HG02973 (cell line): ENCODE measurements around the gene MUC4.
"Not testable (repeated sequence)": the region's sequence is repeated elsewhere in the genome, so short reads cannot be mapped to it uniquely, and the experiment has no call there.

ENCODE experiments used
- ATAC-seq: cut with Tn5 transposase; IDR thresholded peaks from one replicate; pipeline ENCODE4 v1.9.1; 2021; ENCODE audit warnings: moderate library complexity; ENCODE audit not compliant: unreplicated experiment

Gene MUC4

GRCh38 chr3:195750797-195751520 lies 60.8 kb downstream of the MUC4 start:
- no peak for ATAC-seq

DNA sequence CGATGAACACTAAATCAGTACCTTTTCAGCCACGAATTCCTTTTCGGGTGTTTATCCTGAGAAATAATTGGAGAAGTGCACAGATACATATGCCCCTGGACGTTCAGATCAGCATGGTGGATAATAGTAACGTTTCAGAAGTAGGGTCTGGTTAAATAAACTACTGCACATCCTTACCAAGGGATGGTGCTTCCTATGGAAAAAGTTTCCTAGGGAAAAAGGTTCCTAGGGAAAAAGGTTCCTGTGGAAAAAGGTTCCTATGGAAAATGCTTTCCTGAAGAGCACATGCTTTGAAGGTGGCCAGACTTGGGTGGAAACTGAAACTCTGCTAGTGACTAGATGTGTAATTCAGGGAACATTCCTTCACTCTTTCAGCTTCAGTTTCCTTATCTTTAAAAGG lies 62.6 kb downstream of the MUC4 start:
- not testable (repeated sequence) for ATAC-seq

GRCh38 chr3:195748661-195749060 lies 63.1 kb downstream of the MUC4 start:
- no peak for ATAC-seq

GRCh38 chr3:195746751-195747150 lies 65.0 kb downstream of the MUC4 start:
- ATAC-seq, result no peak

DNA sequence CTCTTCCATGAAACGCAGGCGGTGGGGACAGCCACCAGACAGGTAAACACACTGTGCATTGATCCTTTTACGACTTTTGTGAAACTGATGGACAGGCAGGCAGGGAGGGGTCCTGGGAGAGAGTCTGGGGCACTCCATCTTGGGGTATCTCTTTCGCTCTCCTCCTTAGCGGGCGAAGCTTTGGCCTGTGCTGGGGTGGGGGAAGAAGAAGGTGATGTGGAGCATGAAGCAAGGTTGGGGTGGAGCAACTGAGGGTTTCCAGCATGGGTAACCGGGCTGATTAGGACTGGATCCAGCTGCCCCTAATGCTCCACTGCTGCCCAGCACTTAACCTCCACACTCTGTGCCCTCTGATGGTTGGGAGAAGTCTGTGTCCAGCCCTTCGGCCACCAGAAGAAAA lies 65.4 kb downstream of the MUC4 start:
- no peak for ATAC-seq

DNA sequence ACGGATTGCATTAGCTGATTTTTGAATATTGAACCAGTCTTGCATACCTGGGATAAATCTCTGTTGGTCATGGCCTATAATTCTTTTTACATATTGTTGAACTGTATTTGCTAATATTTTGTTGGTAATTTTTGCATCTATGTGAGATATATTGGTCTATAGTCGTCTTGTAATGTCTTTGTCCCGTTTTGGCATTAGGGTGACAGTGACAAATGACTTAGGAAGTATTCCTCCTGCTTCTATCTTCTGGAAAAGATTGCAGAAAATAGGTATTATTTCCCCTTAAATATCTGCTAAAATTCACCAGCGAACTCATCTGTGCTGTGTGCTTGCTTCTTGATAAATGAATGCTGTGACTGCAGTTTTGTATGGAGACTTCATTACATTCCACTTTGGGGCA lies 67.3 kb downstream of the MUC4 start:
- no peak for ATAC-seq

- ATAC-seq, result no peak
Observed at GRCh38 chr3:195739561-195740111, 72.1 kb downstream of the MUC4 start.

GRCh38 chr3:195738274-195739044 lies 73.3 kb downstream of the MUC4 start:
- ATAC-seq, result no peak

DNA sequence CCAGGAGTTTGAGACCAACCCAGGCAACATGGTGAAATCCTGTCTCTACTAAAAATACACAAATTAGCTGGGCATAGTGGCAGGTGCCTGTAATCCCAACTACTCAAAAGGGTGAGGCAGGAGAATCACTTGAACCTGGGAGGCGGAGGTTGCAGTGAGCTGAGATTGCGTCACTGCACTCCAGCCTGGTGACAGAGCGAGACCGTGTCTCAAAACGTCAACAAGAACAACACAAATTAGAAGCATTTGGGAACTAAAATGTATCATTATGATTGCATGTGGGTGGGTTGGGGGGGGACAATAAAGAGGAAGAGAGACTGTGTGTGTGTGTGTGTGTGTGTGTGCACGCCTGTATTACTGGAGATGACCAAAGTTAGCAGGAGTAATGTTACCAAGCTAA lies 73.9 kb downstream of the MUC4 start:
- not testable (repeated sequence) for ATAC-seq

- no peak for ATAC-seq
Observed at GRCh38 chr3:195736866-195737490, 74.8 kb downstream of the MUC4 start.

- ATAC-seq, result no peak
Observed at GRCh38 chr3:195735036-195735695, 76.6 kb downstream of the MUC4 start.

- ATAC-seq, result no peak
Observed at GRCh38 chr3:195732940-195733339, 78.8 kb downstream of the MUC4 start.

DNA sequence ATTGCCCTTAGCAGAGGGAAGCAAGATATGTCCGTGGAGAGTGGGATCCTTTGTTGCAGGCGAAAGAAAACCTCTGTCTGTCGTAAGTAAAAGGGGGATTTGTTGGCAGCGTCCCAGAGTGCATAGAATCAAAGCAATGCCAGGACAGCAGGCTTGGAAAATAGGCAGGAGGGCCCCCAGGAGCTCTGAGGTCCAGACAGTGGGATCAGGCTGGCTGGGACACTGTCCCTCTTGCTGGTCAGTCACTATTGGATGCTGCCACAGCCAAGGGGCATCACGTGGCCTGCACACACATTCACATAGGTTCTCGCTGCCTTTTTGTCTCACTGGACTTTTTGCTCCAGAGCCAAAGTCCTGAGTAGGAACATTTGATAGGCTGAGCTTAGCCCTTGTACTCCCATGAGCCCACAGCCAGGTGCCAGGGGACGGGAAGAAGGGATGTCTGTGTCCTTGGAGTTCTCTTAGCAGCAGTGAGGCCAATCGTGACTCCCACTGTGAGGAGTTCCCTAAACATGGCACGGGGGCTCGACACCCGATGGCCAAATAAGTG lies 80.3 kb downstream of the MUC4 start:
- no peak for ATAC-seq

DNA sequence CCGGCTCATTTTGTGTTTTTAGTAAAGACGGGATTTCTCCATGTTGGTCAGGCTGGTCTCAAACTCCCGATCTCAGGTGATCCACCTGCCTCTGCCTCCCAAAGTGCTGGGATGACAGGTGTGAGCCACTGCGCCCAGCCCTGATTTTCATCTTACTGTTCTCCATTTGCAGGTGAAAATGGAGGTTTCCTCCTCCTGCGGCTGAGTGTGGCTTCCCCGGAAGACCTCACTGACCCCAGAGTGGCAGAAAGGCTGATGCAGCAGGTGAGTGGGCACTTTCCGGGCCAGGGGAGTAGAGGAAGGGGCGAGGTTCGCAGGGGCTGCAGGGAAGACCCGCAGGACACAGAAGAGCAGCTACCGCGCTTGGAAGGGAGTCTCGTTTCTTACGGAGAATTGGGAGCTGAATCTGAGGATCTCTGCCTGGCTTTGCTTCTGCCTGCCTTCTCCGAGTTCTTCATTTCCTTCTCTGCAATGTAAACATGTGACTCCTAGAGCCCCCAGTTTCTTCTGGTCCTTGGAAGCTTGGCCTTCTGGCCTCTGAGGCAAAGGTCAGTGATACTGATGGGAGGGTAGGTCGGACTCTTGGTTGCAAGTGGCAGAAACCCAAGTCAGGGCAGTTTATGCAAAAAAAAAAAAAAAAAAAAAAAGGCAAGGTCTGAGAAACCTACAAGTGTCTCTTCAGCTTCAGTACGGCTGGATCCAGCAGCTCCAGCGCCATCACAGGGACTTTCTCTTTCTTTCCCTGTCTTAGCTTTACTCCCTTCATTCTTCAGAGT lies 82.1 kb downstream of the MUC4 start:
- no peak for ATAC-seq

DNA sequence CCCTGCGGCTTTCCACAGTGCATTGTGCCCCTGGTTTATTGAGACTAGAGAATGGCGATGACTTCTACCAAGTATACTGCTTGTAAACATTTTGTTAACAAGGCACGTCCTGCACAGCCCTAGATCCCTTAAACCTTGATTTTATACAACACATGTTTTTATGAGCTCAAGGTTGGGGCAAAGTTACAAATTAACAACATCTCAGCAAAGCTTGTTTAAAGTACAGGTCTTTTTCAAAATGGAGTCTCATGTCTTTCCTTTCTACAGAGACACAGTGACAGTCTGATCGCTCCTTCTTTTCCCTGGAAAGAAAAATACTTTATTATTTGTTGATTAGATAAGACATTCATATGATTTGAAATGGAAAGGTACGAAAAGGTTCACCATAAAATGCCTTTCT lies 82.9 kb downstream of the MUC4 start:
- not testable (repeated sequence) for ATAC-seq

GRCh38 chr3:195727606-195728195 lies 84.0 kb downstream of the MUC4 start:
- ATAC-seq, result no peak

GRCh38 chr3:195725916-195726740 lies 85.6 kb downstream of the MUC4 start:
- not testable (repeated sequence) for ATAC-seq

GRCh38 chr3:195724363-195724762 lies 87.4 kb downstream of the MUC4 start:
- not testable (repeated sequence) for ATAC-seq

GRCh38 chr3:195722996-195723345 lies 88.8 kb downstream of the MUC4 start:
- ATAC-seq, result not testable (repeated sequence)
